Esophagus muscularis mucosa (tissue), 4 donors: ENCODE data around the gene MRC2. TPM values are rescaled to one million over a fixed set of nuclear protein-coding genes. Genes with fewer than 3 reads are reported as not detected.

Experiments
- DNase-seq: peaks from one replicate; pipeline ENCODE4 v3.0.0-alpha.2; 2017; ENCODE audit errors: extremely low spot score
- H3K27ac ChIP-seq, 4 donors: fragments of 200-600 bp; sonication (generic); replicated peaks in 1 of 4; 1 replicate in 3 of 4; 2 replicates in 1 of 4; pipeline ENCODE4 v1.5.1; 2016 to 2019; ENCODE audit warnings: mild to moderate bottlenecking in 1 of 4
- H3K27me3 ChIP-seq, 4 donors: fragments of 200-600 bp; sonication (generic); one replicate each; pipeline versions ENCODE4 v1.5.1 to v1.6.0; 2016 to 2019
- H3K36me3 ChIP-seq, 4 donors: fragments of 200-600 bp; sonication (generic); one replicate each; pipeline ENCODE4 v1.5.1; 2016 to 2019
- H3K4me1 ChIP-seq, 4 donors: fragments of 200-600 bp; sonication (generic); one replicate each; pipeline ENCODE4 v1.5.1; 2016 to 2019
- H3K4me3 ChIP-seq, 4 donors: fragments of 200-600 bp; sonication (generic); 1 replicate in 2 of 4; 2 replicates in 2 of 4; pipeline ENCODE4 v1.5.1; 2016 to 2019; ENCODE audit warnings: mild to moderate bottlenecking in 4 of 4, moderate library complexity in 1 of 4
- H3K9me3 ChIP-seq, 4 donors: fragments of 200-600 bp; sonication (generic); 1 replicate in 3 of 4; 2 replicates in 1 of 4; pipeline ENCODE4 v1.5.1; 2016 to 2019
- EP300 ChIP-seq: sonication (generic); formaldehyde crosslinking; IDR thresholded peaks from one replicate; pipeline ENCODE4 v1.6.1; 2017; ENCODE audit warnings: antibody characterized with exemption
- POLR2A ChIP-seq: fragments of 450-650 bp; IDR thresholded peaks from one replicate; pipeline ENCODE4 v1.6.1; 2017; ENCODE audit warnings: antibody characterized with exemption, moderate library complexity, mild to moderate bottlenecking, low read depth
- POLR2AphosphoS5 ChIP-seq, 2 donors: sonication (generic); formaldehyde crosslinking; IDR thresholded peaks; one replicate each; pipeline ENCODE4 v1.6.1; 2017; ENCODE audit warnings: antibody characterized with exemption in 2 of 2
- WGBS: methylation state at CpG from one replicate; pipeline ENCODE4 v1.1.5; 2018; 5-methylcytosine and 5-hydroxymethylcytosine counted together
- intact Hi-C: fragments of 100-400 bp; cut with DNase I; formaldehyde crosslinking; loops from one replicate; pipeline ENCODE4 v1.15.1; 2023
- total RNA-seq, 4 donors: library from RNA; depleted of rRNA; stranded (reverse); fragments of >200 nt; gene quantifications; one replicate each; pipeline versions ENCODE4 v1.1.0 to v1.2.1, GENCODE V29; 2016
- TF ChIP-seq, protein P1 (sequence below), 3 experiments: fragments of 200-600 bp in 2 of 3; fragments of 450-650 bp in 1 of 3; sonication (generic) in 2 of 3; IDR thresholded peaks; one replicate each; pipeline ENCODE4 v1.5.1; 2017 to 2019; ENCODE audit warnings: antibody characterized with exemption in 3 of 3, mild to moderate bottlenecking in 2 of 3, moderate library complexity in 1 of 3

The MRC2 gene
- total RNA-seq, 4 donors from 2014 or later: 31.0 to 57.7 (median 40.4) TPM

DNA sequence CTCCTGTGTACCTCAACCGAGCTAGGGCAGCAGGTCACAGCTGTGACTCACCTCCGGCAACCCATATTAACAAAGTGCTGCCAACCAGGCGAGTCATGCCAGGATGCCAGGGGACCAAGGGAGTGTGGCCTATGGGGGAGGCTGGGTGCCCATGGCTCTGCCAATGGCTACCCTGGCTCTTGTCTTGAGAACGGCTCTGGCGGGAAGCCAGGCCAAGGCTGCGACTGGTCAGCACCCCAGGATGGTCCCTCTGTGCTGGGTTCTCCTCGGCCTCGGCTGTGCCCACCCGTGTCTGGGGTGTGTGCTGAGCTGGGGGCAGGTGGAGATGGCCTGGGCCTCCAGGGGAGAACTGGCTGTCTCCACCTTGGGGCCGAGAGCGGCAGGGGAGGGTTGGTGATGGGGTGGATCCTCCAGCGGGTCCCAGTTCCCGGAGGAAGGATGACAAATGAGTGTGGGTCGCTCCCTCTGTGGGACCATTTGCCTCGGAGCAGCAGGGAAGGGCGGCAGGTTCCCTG lies 75.8 kb downstream of the MRC2 start:
- Histone ChIP-seq H3K4me3 (peak overlapping the region; percentile 65 to 90 (median 72)), H3K27ac (peak overlapping the region in 3 of 4 donors; percentile 61 to 82 (median 75)), H3K9me3 (peaks cover 0 to 1% (median 0%) of the 10 kb centered on the region in 4 donors), H3K36me3 (no peaks in the 10 kb centered on the region), H3K4me1 (peaks cover 20 to 29% (median 26%) of the 10 kb centered on the region in 4 donors), H3K27me3 (peaks cover 0 to 5% (median 0%) of the 10 kb centered on the region in 4 donors)
- TF ChIP-seq EP300 (no peak), POLR2A (no peak), POLR2AphosphoS5 (IDR thresholded peaks at IDR 0.05) (no peak)
- TF ChIP-seq, protein P1, sequence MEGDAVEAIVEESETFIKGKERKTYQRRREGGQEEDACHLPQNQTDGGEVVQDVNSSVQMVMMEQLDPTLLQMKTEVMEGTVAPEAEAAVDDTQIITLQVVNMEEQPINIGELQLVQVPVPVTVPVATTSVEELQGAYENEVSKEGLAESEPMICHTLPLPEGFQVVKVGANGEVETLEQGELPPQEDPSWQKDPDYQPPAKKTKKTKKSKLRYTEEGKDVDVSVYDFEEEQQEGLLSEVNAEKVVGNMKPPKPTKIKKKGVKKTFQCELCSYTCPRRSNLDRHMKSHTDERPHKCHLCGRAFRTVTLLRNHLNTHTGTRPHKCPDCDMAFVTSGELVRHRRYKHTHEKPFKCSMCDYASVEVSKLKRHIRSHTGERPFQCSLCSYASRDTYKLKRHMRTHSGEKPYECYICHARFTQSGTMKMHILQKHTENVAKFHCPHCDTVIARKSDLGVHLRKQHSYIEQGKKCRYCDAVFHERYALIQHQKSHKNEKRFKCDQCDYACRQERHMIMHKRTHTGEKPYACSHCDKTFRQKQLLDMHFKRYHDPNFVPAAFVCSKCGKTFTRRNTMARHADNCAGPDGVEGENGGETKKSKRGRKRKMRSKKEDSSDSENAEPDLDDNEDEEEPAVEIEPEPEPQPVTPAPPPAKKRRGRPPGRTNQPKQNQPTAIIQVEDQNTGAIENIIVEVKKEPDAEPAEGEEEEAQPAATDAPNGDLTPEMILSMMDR (IDR thresholded peaks at IDR 0.05): no peak
- no peak for DNase-seq
- WGBS: 33% methylated on average over 5 of the region's 16 CpGs
- intact Hi-C loops: loop anchor here (1.0 to 10.0 kb wide), 2 partner anchors 371 to 703 kb away; no protein-coding TSS in a partner anchor

DNA sequence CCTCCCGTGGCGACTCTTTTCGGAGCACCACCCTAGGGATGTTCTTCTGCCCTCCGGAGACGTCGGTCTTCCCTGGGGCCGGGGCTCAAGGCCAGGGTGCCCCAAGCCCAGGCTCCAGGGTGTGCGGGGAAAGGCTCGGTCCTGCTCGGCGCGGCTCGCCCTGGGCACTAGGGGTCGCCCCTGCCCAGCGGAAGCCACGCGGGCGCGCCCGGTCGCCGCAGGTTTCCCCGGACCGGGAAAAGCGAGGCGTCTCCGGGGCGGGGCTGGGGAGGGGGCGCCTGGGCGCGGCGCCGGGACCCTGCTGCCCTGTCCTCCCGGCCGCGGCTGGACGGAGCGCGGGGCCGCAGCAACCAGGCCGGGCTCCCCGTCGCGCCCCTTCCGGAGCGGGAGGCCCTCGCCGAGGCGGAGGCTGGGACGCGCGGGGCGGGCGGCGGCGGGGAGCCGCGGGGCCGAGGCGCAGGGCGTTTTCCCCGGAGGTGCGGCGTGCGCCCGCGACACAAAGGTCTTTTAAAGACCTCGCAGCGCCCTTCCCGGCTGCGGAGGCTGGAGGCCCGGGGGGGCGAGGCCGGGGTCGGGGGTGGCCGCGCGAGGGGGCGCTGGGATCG lies 76.4 kb downstream of the MRC2 start:
- H3K27ac ChIP-seq: peak overlapping the region; percentile 61 to 82 (median 74)
- intact Hi-C loops: loop anchor here (1.0 to 10.0 kb wide), 3 partner anchors 265 to 702 kb away; no protein-coding TSS in a partner anchor
- peaks cover 0 to 7% (median 5%) of the 10 kb centered on the region in 4 donors for H3K9me3 ChIP-seq
- peak in 1 of 2 donors; percentile 29 for TF ChIP-seq POLR2AphosphoS5 (IDR thresholded peaks at IDR 0.05)
- TF ChIP-seq, protein P1 (IDR thresholded peaks at IDR 0.05): peak; percentile 85 to 94 (median 86)
- no peak for TF ChIP-seq POLR2A
- no peak for TF ChIP-seq EP300
- H3K36me3 ChIP-seq: no peaks in the 10 kb centered on the region
- peaks cover 20 to 29% (median 26%) of the 10 kb centered on the region in 4 donors for H3K4me1 ChIP-seq
- 0% methylated on average over 1 of the region's 80 CpGs for WGBS
- no peak for DNase-seq
- H3K27me3 ChIP-seq: peaks cover 0 to 5% (median 0%) of the 10 kb centered on the region in 4 donors
- peak overlapping the region; percentile 65 to 90 (median 72) for H3K4me3 ChIP-seq

DNA sequence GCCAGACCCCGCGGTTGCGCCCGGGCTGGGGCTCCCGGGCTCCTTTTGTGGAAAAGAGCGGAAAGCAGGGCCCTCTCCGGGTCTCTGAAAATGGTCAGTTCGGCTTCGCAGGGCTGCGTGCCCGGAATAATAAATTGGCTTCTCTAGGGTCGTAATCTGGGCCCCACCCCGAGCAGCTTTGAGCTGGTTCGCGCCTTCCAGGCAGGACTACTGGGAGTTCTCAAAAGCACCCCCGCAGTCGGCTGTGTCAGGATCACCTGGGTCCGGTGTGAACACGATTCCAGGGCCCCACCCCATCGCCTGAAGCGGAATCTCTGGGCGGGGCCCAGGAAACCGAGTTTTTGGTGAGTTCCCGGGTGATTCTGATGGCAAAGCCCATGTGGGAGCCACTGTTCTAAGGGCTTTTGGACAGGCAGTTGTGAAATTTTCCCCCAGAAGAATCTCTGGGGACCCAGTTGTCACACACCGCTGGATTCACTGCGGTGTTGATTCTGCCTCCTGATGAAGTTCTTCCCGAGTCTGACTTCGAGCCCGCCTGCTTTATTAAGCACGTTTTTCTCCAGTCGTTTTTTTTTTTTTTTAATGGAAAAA lies 77.0 kb downstream of the MRC2 start:
- intact Hi-C loops: loop anchor here (2.0 to 10.0 kb wide), 2 partner anchors 264 to 370 kb away; no protein-coding TSS in a partner anchor
- peak overlapping the region; percentile 61 to 82 (median 74) for H3K27ac ChIP-seq
- peaks cover 20 to 29% (median 26%) of the 10 kb centered on the region in 4 donors for H3K4me1 ChIP-seq
- WGBS: 18% methylated on average over 14 of the region's 31 CpGs
- TF ChIP-seq EP300 (no peak), POLR2A (no peak), POLR2AphosphoS5 (IDR thresholded peaks at IDR 0.05) (no peak)
- TF ChIP-seq, protein P1 (IDR thresholded peaks at IDR 0.05): no peak
- H3K27me3 ChIP-seq: peaks cover 0 to 5% (median 0%) of the 10 kb centered on the region in 4 donors
- H3K9me3 ChIP-seq: peaks cover 0 to 8% (median 6%) of the 10 kb centered on the region in 4 donors
- no peaks in the 10 kb centered on the region for H3K36me3 ChIP-seq
- H3K4me3 ChIP-seq: peak overlapping the region; percentile 65 to 90 (median 72)
- no peak for DNase-seq

DNA sequence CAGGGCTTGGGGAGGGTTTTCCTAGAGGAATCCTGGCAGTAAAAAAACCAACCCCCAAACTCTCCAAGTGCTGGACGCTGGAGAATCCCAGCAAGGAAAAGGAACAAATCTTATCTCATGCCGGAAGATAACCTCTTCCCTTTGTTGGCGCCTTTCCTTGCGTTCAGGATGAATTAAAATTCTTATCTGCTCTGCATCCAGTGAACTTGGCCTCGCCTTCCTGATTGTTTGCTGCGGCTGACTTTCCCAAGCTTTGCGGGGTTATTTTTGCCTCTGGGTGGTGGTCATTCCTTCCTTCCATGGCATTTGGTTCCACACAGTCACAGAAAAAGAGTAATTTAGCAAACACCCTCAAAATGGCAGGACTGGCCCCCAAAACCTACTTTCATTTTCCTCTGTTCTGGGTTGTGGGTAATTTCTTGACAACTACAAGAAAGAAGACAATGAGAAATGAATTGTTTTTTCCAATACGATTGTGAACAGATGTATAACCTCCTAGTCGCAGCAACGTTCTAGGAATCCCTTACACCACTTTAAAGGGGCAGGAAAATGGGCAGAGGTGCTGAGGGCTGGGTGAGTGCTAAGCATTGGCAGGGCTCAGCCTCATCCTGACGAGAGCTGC lies 77.8 kb downstream of the MRC2 start:
- Histone ChIP-seq H3K27ac (peak overlapping the region; percentile 61 to 82 (median 74)), H3K4me3 (peak overlapping the region; percentile 65 to 90 (median 72)), H3K4me1 (peaks cover 20 to 29% (median 26%) of the 10 kb centered on the region in 4 donors), H3K27me3 (peaks cover 0 to 5% (median 0%) of the 10 kb centered on the region in 4 donors), H3K36me3 (no peaks in the 10 kb centered on the region), H3K9me3 (peaks cover 0 to 8% (median 6%) of the 10 kb centered on the region in 4 donors)
- no peak for DNase-seq
- 68% methylated on average over 10 of the region's 11 CpGs for WGBS
- TF ChIP-seq EP300: no peak
- TF ChIP-seq, protein P1 (IDR thresholded peaks at IDR 0.05): no peak
- no peak for TF ChIP-seq POLR2AphosphoS5 (IDR thresholded peaks at IDR 0.05)
- no peak for TF ChIP-seq POLR2A
- intact Hi-C loops: loop anchor here (2.0 to 10.0 kb wide), 2 partner anchors 264 to 370 kb away; no protein-coding TSS in a partner anchor
